DND-41 (cell line): ENCODE data around the gene IGSF22.

ENCODE experiments used
- CTCF ChIP-seq: IDR thresholded peaks from 2 replicates; pipeline ENCODE4 v1.5.1; 2012; ENCODE audit warnings: borderline replicate concordance, low read length, moderate library complexity, mild to moderate bottlenecking; ENCODE audit not compliant: poor library complexity, severe bottlenecking; ENCODE audit errors: extremely low read depth
- EZH2 ChIP-seq: IDR thresholded peaks from 3 replicates; pipeline ENCODE4 v1.6.1; 2012; ENCODE audit warnings: borderline replicate concordance, low read depth, mild to moderate bottlenecking, moderate library complexity, low read length, inconsistent platforms; ENCODE audit not compliant: severe bottlenecking

- TF ChIP-seq CTCF (no peak), EZH2 (no peak)
Measured at GRCh38 chr11:18733202-18733601, 7.2 kb upstream of the IGSF22 start.
